ENCODE measurements around the gene LRRC45. TPM values are rescaled to one million over a fixed set of nuclear protein-coding genes. Genes with fewer than 3 reads are reported as not detected.

LRRC45 gene
- polyA plus RNA-seq, 1 donor (not counting 4 experiments of a cell fraction or from before 2014, with no cell fraction given) = 2.5 TPM

DNA sequence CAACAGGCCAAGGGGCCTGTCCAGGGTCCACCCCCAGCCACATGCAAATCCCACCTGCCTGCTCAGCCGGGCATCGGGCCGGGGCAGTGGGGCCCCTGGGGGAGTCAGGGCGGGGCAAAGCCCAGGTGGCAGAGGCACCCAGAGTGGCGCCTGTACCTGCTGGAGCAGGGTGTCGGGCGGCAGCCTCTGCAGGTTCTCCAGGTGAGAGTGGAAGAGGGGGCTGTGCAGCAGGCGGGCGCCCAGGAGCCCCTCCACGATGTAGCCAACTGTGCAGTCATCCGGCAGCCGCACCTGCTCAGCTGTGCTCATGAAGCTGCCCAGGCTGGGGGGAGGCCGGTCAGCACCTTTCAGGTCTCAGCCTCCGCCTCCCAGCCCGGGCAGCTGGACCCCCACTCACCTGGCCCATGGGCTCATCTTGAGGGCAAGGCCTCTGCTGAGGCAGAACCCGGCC, 26.4 kb downstream of the LRRC45 start:
- Histone ChIP-seq H3K27ac (ENCODE audit: control insufficient read depth, insufficient read depth, low read length) (no peak overlapping the region), H3K4me2 (ENCODE audit: control insufficient read depth, extremely low read depth, insufficient read depth, low read depth, low read length) (no peak overlapping the region)
- dilution Hi-C loops (cut with MboI; ENCODE audit: extremely low pct_ligation_motif_present, low sequenced_read_pairs) = no loop called here

DNA sequence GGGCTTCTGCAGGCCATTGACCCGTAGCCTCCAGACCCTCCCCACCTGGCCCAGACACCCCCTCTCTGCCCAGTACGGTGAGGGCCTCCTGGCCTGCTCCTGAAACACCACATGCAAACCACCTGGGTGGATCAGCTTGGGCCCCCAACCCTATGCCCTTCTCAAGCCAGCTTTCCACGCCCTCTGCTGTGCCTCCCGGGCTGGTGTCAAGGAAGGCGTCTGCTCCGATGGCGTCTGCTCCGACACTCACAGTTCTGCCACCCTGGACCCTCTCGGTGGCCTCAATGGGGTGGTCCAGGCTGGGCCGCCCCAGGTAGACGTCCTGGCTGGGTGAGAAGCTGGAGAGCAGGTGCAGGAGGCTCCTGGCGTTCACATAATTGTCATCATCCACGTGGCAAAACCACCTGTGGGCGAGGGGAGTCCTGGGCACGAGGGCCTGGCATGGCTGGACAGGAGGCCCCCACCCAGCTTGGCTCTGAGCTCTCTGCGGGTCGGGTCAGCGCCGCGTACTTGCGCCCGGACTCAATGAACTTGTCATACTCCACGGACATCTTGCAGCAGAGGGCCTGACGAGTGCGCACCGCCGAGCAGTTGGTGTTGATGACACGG, 27.2 kb downstream of the LRRC45 start:
- H3K9ac ChIP-seq (ENCODE audit: control insufficient read depth, extremely low read depth, insufficient read depth, low read length) = peak overlapping the region; percentile 80
- no peak overlapping the region for H3K27ac ChIP-seq (ENCODE audit: control insufficient read depth, insufficient read depth, low read length)
- H3K9me3 ChIP-seq (ENCODE audit: control insufficient read depth, low read depth, low read length) = no peaks in the 10 kb centered on the region
- no peaks in the 10 kb centered on the region for H4K20me1 ChIP-seq (ENCODE audit: control insufficient read depth, extremely low read depth, insufficient read depth, low read length)
- peaks cover 25% of the 10 kb centered on the region for H3K79me2 ChIP-seq (ENCODE audit: control insufficient read depth, insufficient read depth, low read length)
- FAIRE-seq = no peak
- no peak overlapping the region for H2AFZ ChIP-seq (ENCODE audit: control insufficient read depth, low read length)
- H3K36me3 ChIP-seq (ENCODE audit: control insufficient read depth in 2 of 2, extremely low read depth in 1 of 2, insufficient read depth in 2 of 2, low read length in 2 of 2) = peaks cover 9 to 25% of the 10 kb centered on the region in 2 experiments
- dilution Hi-C loops (cut with MboI; ENCODE audit: extremely low pct_ligation_motif_present, low sequenced_read_pairs) = no loop called here
- peak overlapping the region; percentile 81 for H3K4me2 ChIP-seq (ENCODE audit: control insufficient read depth, extremely low read depth, insufficient read depth, low read depth, low read length)
- no peaks in the 10 kb centered on the region for H3K9me1 ChIP-seq (ENCODE audit: control insufficient read depth, extremely low read depth, insufficient read depth, low read length)
- no peaks in the 10 kb centered on the region for H3K27me3 ChIP-seq (ENCODE audit: control insufficient read depth, extremely low read depth, insufficient read depth, low read length)
- no peak for DNase-seq (ENCODE audit: low read depth, low spot score)
- no peak for TF ChIP-seq EZH2 (IDR thresholded peaks at IDR 0.05; ENCODE audit: low read length)
- TF ChIP-seq, protein P1, sequence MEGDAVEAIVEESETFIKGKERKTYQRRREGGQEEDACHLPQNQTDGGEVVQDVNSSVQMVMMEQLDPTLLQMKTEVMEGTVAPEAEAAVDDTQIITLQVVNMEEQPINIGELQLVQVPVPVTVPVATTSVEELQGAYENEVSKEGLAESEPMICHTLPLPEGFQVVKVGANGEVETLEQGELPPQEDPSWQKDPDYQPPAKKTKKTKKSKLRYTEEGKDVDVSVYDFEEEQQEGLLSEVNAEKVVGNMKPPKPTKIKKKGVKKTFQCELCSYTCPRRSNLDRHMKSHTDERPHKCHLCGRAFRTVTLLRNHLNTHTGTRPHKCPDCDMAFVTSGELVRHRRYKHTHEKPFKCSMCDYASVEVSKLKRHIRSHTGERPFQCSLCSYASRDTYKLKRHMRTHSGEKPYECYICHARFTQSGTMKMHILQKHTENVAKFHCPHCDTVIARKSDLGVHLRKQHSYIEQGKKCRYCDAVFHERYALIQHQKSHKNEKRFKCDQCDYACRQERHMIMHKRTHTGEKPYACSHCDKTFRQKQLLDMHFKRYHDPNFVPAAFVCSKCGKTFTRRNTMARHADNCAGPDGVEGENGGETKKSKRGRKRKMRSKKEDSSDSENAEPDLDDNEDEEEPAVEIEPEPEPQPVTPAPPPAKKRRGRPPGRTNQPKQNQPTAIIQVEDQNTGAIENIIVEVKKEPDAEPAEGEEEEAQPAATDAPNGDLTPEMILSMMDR (optimal IDR thresholded peaks at IDR 0.05 in 1 of 3, IDR thresholded peaks at IDR 0.05 in 1 of 3, conservative IDR thresholded peaks at IDR 0.05 in 1 of 3; ENCODE audit: extremely low read depth in 1 of 3, insufficient read depth in 2 of 3, low read length in 3 of 3) = no peak
- peaks cover 11% of the 10 kb centered on the region for H3K4me1 ChIP-seq (ENCODE audit: control insufficient read depth, extremely low read depth, insufficient read depth, low read length)
- peak overlapping the region; percentile 72 to 87 (median 72) for H3K4me3 ChIP-seq (ENCODE audit: control insufficient read depth in 2 of 3, extremely low read depth in 1 of 3, insufficient read depth in 2 of 3, low read depth in 1 of 3, low read length in 3 of 3)

More for the DNA sequence above, 26.4 kb downstream of the LRRC45 start:
- no peaks in the 10 kb centered on the region for H4K20me1 ChIP-seq (ENCODE audit: control insufficient read depth, extremely low read depth, insufficient read depth, low read length)
- H3K9ac ChIP-seq (ENCODE audit: control insufficient read depth, extremely low read depth, insufficient read depth, low read length) = no peak overlapping the region
- H3K4me1 ChIP-seq (ENCODE audit: control insufficient read depth, extremely low read depth, insufficient read depth, low read length) = peaks cover 11% of the 10 kb centered on the region
- peaks cover 5 to 19% of the 10 kb centered on the region in 2 experiments for H3K36me3 ChIP-seq (ENCODE audit: control insufficient read depth in 2 of 2, extremely low read depth in 1 of 2, insufficient read depth in 2 of 2, low read length in 2 of 2)
- no peak overlapping the region for H3K4me3 ChIP-seq (ENCODE audit: control insufficient read depth in 2 of 3, extremely low read depth in 1 of 3, insufficient read depth in 2 of 3, low read depth in 1 of 3, low read length in 3 of 3)
- FAIRE-seq = no peak
- H2AFZ ChIP-seq (ENCODE audit: control insufficient read depth, low read length) = no peak overlapping the region
- H3K9me3 ChIP-seq (ENCODE audit: control insufficient read depth, low read depth, low read length) = no peaks in the 10 kb centered on the region
- TF ChIP-seq, protein P1 (optimal IDR thresholded peaks at IDR 0.05 in 1 of 3, IDR thresholded peaks at IDR 0.05 in 1 of 3, conservative IDR thresholded peaks at IDR 0.05 in 1 of 3; ENCODE audit: extremely low read depth in 1 of 3, insufficient read depth in 2 of 3, low read length in 3 of 3) = no peak
- no peak for TF ChIP-seq EZH2 (IDR thresholded peaks at IDR 0.05; ENCODE audit: low read length)
- H3K27me3 ChIP-seq (ENCODE audit: control insufficient read depth, extremely low read depth, insufficient read depth, low read length) = no peaks in the 10 kb centered on the region
- peaks cover 25% of the 10 kb centered on the region for H3K79me2 ChIP-seq (ENCODE audit: control insufficient read depth, insufficient read depth, low read length)
- H3K9me1 ChIP-seq (ENCODE audit: control insufficient read depth, extremely low read depth, insufficient read depth, low read length) = no peaks in the 10 kb centered on the region
- DNase-seq (ENCODE audit: low read depth, low spot score) = no peak
